GM12878 (cell line): ENCODE data around the gene VPS16. TPM values are rescaled to one million over a fixed set of nuclear protein-coding genes. Genes with fewer than 3 reads are reported as not detected.

Experiments
- ATF7 ChIP-seq: fragments of 450-650 bp; IDR thresholded peaks from 2 replicates; pipeline ENCODE4 v1.6.1; 2016; ENCODE audit warnings: low read depth, mild to moderate bottlenecking
- CREB1 ChIP-seq: IDR thresholded peaks from 2 replicates; pipeline ENCODE4 v1.6.1; 2012; ENCODE audit warnings: low read depth, mild to moderate bottlenecking, inconsistent platforms
- EGR1 ChIP-seq, 2 experiments: IDR thresholded peaks; 1 replicate in 1 of 2; 2 replicates in 1 of 2; pipeline ENCODE4 v1.6.1; 2011 to 2012; ENCODE audit warnings: low read depth in 2 of 2, low read length in 2 of 2, borderline replicate concordance in 1 of 2, mild to moderate bottlenecking in 1 of 2, moderate library complexity in 1 of 2
- FOS ChIP-seq: IDR thresholded peaks from 3 replicates; pipeline ENCODE4 v1.6.1; 2011; ENCODE audit warnings: borderline replicate concordance; ENCODE audit not compliant: insufficient read length; ENCODE audit errors: extremely low read depth
- FOXM1 ChIP-seq: IDR thresholded peaks from 2 replicates; pipeline ENCODE4 v1.6.1; 2012; ENCODE audit warnings: low read depth, mild to moderate bottlenecking, inconsistent platforms, low read length, moderate library complexity
- NBN ChIP-seq: fragments of 450-650 bp; IDR thresholded peaks from 2 replicates; pipeline ENCODE4 v1.6.1; 2016
- NFIC ChIP-seq: IDR thresholded peaks from 2 replicates; pipeline ENCODE4 v1.6.1; 2012; ENCODE audit warnings: low read depth, mild to moderate bottlenecking, inconsistent platforms, low read length, moderate library complexity
- NR2C1 ChIP-seq: fragments of 450-650 bp; IDR thresholded peaks from 2 replicates; pipeline ENCODE4 v1.6.1; 2017; ENCODE audit warnings: antibody characterized with exemption, mild to moderate bottlenecking, moderate library complexity
- PAX8 ChIP-seq: fragments of 450-650 bp; IDR thresholded peaks from 2 replicates; pipeline ENCODE4 v1.6.1; 2017; ENCODE audit warnings: mild to moderate bottlenecking, moderate library complexity
- POLR2AphosphoS2 ChIP-seq: IDR thresholded peaks from 2 replicates; pipeline ENCODE4 v1.6.1; 2011; ENCODE audit warnings: low read depth, mild to moderate bottlenecking, low read length, improper control_type of control experiment, moderate library complexity
- RBBP5 ChIP-seq: fragments of 200-600 bp; sonication (generic); conservative IDR thresholded peaks from 2 replicates; pipeline ENCODE4 v1.6.1; 2016
- SIX5 ChIP-seq: IDR thresholded peaks from 2 replicates; pipeline ENCODE4 v1.6.1; 2011; ENCODE audit warnings: mild to moderate bottlenecking, low read depth, low read length, moderate library complexity; ENCODE audit not compliant: severe bottlenecking
- SUPT20H ChIP-seq: IDR thresholded peaks from 2 replicates; pipeline ENCODE4 v1.6.1; 2011; ENCODE audit warnings: low read depth, mild to moderate bottlenecking, low read length, moderate library complexity, borderline replicate concordance; ENCODE audit not compliant: control insufficient read depth
- TCF3 ChIP-seq: IDR thresholded peaks from 2 replicates; pipeline ENCODE4 v1.6.1; 2012; ENCODE audit warnings: low read depth, mild to moderate bottlenecking, low read length, borderline replicate concordance; ENCODE audit not compliant: insufficient read depth
- polyA plus RNA-seq, 11 experiments: library from polyadenylated mRNA; depleted of rRNA in 4 of 11; unstranded in 6 of 11; stranded (reverse) in 5 of 11; fragments of >200 nt; fragmentation: Nextera tagmentation in 4 of 11; fragmentation: Illumina TruSeq in 1 of 11; extraction: Ambion mirVana in 4 of 11; extraction: Trizol in 1 of 11; gene quantifications; 1 replicate in 1 of 11; 2 replicates in 10 of 11; pipeline versions ENCODE4 v1.2.1 to v1.2.3, GENCODE V29; 2011 to 2016; ENCODE audit warnings: inconsistent platforms in 2 of 11, missing spikeins in 2 of 11, low read depth in 1 of 11
- total RNA-seq, 4 experiments: library from RNA; depleted of rRNA in 3 of 4; stranded (reverse); fragments of >200 nt in 3 of 4; fragmentation: Illumina TruSeq in 1 of 4; extraction: Trizol in 1 of 4; gene quantifications; 2 replicates each; pipeline versions ENCODE4 v1.2.1 to v1.2.3, GENCODE V29; 2013 to 2021
- TF ChIP-seq, protein P1 (sequence below): fragments of 450-650 bp; IDR thresholded peaks from 2 replicates; pipeline ENCODE4 v1.6.1; 2017; ENCODE audit warnings: mild to moderate bottlenecking, low read depth, inconsistent platforms; ENCODE audit not compliant: poor library complexity, severe bottlenecking
- TF ChIP-seq, protein P2 (sequence below): IDR thresholded peaks from 2 replicates; pipeline ENCODE4 v1.6.1; 2011; ENCODE audit warnings: borderline replicate concordance, low read depth, mild to moderate bottlenecking, moderate library complexity, low read length; ENCODE audit not compliant: insufficient read depth, poor library complexity, severe bottlenecking
- TF ChIP-seq, protein P3 (sequence below): fragments of 450-650 bp; conservative IDR thresholded peaks from 2 replicates; pipeline ENCODE4 v1.6.1; 2017; ENCODE audit warnings: mild to moderate bottlenecking, moderate library complexity
- TF ChIP-seq, protein P4 (sequence below): fragments of 450-650 bp; IDR thresholded peaks from 2 replicates; pipeline ENCODE4 v1.6.1; 2016; ENCODE audit warnings: mild to moderate bottlenecking
- TF ChIP-seq, protein P5 (sequence below): fragments of 450-650 bp; IDR thresholded peaks from 2 replicates; pipeline ENCODE4 v1.6.1; 2017; ENCODE audit warnings: mild to moderate bottlenecking

The VPS16 gene
- total and polyA plus RNA-seq, 10 of the 15 experiments (the other 5 are each of a cell fraction or from before 2014, with no cell fraction given) = 8.4 to 37.5 (median 26.4) TPM

DNA sequence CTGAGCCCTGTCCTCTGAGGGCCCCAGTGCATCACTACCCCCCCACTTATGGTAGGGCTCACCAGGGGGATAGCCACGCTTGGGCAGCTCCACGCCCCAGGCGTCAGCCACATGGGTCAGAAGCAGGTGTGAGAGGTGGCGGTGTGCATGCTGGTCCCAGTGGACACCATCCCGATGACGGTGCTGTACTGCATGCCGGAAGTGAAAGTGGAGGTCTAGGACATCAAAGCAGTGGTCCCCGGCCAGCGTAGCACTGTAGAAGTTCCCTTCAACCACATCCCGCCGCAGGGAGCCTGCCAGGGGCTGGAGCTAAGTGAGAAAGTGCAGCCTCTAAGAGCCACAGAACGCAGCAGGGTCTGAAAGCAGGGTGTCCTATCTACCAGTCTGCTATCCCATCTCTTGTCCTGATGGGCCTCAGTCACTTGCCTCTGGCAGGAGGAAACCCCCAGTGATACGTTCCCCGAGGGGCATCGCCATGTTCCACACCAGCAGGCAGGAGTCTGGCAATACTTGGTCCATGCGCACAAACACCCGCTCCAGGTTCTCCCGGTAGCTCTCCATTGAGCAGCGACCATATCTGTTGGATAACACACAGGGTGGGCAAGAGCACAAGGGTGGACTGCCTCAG, 2.3 kb upstream of the VPS16 start (continued):
- TF ChIP-seq TCF3 (no peak), RBBP5 (no peak), NFIC (no peak), ATF7 (0 out of 2 replicates have a peak, but pooled peaks have one; percentile 15), FOXM1 (no peak), EGR1 (IDR thresholded peaks at IDR 0.05; ENCODE audit: borderline replicate concordance in 1 of 2, low read depth in 2 of 2, low read length in 2 of 2) (no peak), CREB1 (0 out of 2 replicates have a peak, but pooled peaks have one; percentile 24), SUPT20H (no peak), NBN (no peak), PAX8 (no peak), POLR2AphosphoS2 (no peak), SIX5 (no peak), NR2C1 (no peak), FOS (no peak)
- TF ChIP-seq, protein P1, sequence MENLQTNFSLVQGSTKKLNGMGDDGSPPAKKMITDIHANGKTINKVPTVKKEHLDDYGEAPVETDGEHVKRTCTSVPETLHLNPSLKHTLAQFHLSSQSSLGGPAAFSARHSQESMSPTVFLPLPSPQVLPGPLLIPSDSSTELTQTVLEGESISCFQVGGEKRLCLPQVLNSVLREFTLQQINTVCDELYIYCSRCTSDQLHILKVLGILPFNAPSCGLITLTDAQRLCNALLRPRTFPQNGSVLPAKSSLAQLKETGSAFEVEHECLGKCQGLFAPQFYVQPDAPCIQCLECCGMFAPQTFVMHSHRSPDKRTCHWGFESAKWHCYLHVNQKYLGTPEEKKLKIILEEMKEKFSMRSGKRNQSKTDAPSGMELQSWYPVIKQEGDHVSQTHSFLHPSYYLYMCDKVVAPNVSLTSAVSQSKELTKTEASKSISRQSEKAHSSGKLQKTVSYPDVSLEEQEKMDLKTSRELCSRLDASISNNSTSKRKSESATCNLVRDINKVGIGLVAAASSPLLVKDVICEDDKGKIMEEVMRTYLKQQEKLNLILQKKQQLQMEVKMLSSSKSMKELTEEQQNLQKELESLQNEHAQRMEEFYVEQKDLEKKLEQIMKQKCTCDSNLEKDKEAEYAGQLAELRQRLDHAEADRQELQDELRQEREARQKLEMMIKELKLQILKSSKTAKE = no peak
- TF ChIP-seq, protein P2, sequence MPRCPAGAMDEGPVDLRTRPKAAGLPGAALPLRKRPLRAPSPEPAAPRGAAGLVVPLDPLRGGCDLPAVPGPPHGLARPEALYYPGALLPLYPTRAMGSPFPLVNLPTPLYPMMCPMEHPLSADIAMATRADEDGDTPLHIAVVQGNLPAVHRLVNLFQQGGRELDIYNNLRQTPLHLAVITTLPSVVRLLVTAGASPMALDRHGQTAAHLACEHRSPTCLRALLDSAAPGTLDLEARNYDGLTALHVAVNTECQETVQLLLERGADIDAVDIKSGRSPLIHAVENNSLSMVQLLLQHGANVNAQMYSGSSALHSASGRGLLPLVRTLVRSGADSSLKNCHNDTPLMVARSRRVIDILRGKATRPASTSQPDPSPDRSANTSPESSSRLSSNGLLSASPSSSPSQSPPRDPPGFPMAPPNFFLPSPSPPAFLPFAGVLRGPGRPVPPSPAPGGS = no peak
- TF ChIP-seq, protein P3, sequence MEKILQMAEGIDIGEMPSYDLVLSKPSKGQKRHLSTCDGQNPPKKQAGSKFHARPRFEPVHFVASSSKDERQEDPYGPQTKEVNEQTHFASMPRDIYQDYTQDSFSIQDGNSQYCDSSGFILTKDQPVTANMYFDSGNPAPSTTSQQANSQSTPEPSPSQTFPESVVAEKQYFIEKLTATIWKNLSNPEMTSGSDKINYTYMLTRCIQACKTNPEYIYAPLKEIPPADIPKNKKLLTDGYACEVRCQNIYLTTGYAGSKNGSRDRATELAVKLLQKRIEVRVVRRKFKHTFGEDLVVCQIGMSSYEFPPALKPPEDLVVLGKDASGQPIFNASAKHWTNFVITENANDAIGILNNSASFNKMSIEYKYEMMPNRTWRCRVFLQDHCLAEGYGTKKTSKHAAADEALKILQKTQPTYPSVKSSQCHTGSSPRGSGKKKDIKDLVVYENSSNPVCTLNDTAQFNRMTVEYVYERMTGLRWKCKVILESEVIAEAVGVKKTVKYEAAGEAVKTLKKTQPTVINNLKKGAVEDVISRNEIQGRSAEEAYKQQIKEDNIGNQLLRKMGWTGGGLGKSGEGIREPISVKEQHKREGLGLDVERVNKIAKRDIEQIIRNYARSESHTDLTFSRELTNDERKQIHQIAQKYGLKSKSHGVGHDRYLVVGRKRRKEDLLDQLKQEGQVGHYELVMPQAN = no peak
- TF ChIP-seq, protein P4, sequence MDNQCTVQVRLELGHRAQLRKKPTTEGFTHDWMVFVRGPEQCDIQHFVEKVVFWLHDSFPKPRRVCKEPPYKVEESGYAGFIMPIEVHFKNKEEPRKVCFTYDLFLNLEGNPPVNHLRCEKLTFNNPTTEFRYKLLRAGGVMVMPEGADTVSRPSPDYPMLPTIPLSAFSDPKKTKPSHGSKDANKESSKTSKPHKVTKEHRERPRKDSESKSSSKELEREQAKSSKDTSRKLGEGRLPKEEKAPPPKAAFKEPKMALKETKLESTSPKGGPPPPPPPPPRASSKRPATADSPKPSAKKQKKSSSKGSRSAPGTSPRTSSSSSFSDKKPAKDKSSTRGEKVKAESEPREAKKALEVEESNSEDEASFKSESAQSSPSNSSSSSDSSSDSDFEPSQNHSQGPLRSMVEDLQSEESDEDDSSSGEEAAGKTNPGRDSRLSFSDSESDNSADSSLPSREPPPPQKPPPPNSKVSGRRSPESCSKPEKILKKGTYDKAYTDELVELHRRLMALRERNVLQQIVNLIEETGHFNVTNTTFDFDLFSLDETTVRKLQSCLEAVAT = no peak
- TF ChIP-seq, protein P5, sequence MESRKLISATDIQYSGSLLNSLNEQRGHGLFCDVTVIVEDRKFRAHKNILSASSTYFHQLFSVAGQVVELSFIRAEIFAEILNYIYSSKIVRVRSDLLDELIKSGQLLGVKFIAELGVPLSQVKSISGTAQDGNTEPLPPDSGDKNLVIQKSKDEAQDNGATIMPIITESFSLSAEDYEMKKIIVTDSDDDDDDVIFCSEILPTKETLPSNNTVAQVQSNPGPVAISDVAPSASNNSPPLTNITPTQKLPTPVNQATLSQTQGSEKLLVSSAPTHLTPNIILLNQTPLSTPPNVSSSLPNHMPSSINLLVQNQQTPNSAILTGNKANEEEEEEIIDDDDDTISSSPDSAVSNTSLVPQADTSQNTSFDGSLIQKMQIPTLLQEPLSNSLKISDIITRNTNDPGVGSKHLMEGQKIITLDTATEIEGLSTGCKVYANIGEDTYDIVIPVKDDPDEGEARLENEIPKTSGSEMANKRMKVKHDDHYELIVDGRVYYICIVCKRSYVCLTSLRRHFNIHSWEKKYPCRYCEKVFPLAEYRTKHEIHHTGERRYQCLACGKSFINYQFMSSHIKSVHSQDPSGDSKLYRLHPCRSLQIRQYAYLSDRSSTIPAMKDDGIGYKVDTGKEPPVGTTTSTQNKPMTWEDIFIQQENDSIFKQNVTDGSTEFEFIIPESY = no peak
